GM10248 (cell line): ENCODE data around the gene DGKG.

Experiments
- CTCF ChIA-PET: fragments of 300-600 bp; sonication (Branson Sonifier 250); formaldehyde crosslinking; extraction: SDS; loops from one replicate; lab custom pipeline; 2021; ENCODE audit warnings: antibody characterized with exemption; lab: Yijun Ruan, JAX
- POLR2A ChIA-PET: fragments of 350-650 bp; sonication (Branson Sonifier 250); formaldehyde crosslinking; extraction: SDS; loops from one replicate; lab custom pipeline; 2020; ENCODE audit warnings: antibody characterized with exemption; lab: Yijun Ruan, JAX
- DNase-seq: peaks from one replicate; pipeline ENCODE4 v3.0.0; 2012; ENCODE audit errors: extremely low spot score
- CTCF ChIP-seq: IDR thresholded peaks from 2 replicates; pipeline ENCODE4 v1.5.1; 2012; ENCODE audit warnings: mild to moderate bottlenecking, low read depth; ENCODE audit errors: extremely low read depth, missing control alignments, control extremely low read depth

The DGKG gene

GRCh38 chr3:186189492-186189891 lies 172.5 kb downstream of the DGKG start:
- no peak for DNase-seq
- no peak for TF ChIP-seq CTCF
- ChIA-PET POLR2A (no interaction called here), CTCF (no interaction called here)

- ChIA-PET POLR2A (no interaction called here), CTCF (interaction anchor here (1.0 to 2.1 kb wide), 6 partner anchors 12 to 204 kb away, joined by 3 to 7 read pairs (median 4); no protein-coding TSS in a partner anchor)
- no peak for TF ChIP-seq CTCF
- DNase-seq = no peak
These were observed 174.4 kb downstream of the DGKG start for GRCh38 chr3:186187401-186188275.

GRCh38 chr3:186185194-186185787 lies 176.7 kb downstream of the DGKG start:
- DNase-seq = peak; percentile 23
- no peak for TF ChIP-seq CTCF
- POLR2A ChIA-PET = no interaction called here
- CTCF ChIA-PET = interaction anchor here (0.8 to 2.5 kb wide), 9 partner anchors 12 to 355 kb away, joined by 3 to 9 read pairs (median 4); no protein-coding TSS in a partner anchor

GRCh38 chr3:186184021-186184420 lies 178.0 kb downstream of the DGKG start:
- CTCF ChIA-PET = interaction anchor here (1.3 to 2.0 kb wide), 6 partner anchors 18 to 356 kb away, joined by 3 to 8 read pairs (median 4); no protein-coding TSS in a partner anchor
- TF ChIP-seq CTCF = no peak
- POLR2A ChIA-PET = no interaction called here

GRCh38 chr3:186182850-186183249 lies 179.2 kb downstream of the DGKG start:
- TF ChIP-seq CTCF = no peak
- CTCF ChIA-PET = interaction anchor here (1.3 to 1.7 kb wide), 2 partner anchors 17 to 22 kb away, joined by 3 to 4 read pairs; no protein-coding TSS in a partner anchor
- DNase-seq = no peak

More at GRCh38 chr3:186184021-186184420, 178.0 kb downstream of the DGKG start:
- no peak for DNase-seq

GRCh38 chr3:186181901-186182300 lies 180.1 kb downstream of the DGKG start:
- CTCF ChIA-PET = interaction anchor here (1.5 kb wide), 1 partner anchor 358 kb away, joined by 4 read pairs; no protein-coding TSS in a partner anchor
- POLR2A ChIA-PET = no interaction called here
- TF ChIP-seq CTCF = no peak
- DNase-seq = no peak

More at GRCh38 chr3:186182850-186183249, 179.2 kb downstream of the DGKG start:
- POLR2A ChIA-PET = no interaction called here
